GM21381 (cell line): ENCODE data around the gene ZNF227.
"Not testable (repeated sequence)": the region's sequence is repeated elsewhere in the genome, so short reads cannot be mapped to it uniquely, and the experiment has no call there.

Experiments used
- ATAC-seq: cut with Tn5 transposase; IDR thresholded peaks from one replicate; pipeline ENCODE4 v1.9.1; 2021; ENCODE audit warnings: mild to moderate bottlenecking, moderate library complexity; ENCODE audit not compliant: unreplicated experiment

ZNF227 gene

DNA sequence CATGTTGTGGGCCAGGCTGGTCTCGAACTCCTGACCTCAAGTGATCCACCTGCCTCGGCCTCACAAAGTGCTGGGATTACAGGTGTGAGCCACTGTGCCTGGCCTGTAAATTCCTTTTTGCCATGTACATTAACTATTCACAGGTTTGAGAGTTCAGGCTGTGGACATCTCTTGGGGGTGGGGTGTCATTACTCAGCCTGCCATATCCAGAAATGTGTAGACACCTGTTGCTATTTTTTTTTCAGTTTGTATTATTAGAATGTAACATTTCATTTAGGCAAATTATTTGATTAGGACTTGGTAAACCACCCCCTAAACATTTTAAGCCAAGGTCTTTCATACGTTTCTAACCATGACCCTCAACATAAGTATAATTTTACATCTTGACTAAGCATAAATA lies 20.5 kb downstream of the ZNF227 start:
- ATAC-seq, result no peak

DNA sequence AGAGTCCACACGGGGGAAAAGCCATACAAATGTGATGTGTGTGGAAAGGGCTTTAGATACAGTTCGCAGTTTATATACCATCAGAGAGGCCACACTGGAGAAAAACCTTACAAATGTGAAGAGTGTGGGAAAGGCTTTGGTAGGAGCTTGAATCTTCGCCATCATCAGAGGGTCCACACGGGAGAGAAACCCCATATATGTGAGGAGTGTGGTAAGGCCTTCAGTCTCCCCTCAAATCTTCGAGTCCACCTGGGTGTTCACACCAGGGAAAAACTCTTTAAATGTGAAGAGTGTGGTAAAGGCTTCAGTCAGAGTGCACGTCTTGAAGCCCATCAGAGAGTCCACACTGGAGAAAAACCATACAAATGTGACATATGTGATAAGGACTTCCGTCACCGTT lies 24.1 kb downstream of the ZNF227 start:
- no peak for ATAC-seq

DNA sequence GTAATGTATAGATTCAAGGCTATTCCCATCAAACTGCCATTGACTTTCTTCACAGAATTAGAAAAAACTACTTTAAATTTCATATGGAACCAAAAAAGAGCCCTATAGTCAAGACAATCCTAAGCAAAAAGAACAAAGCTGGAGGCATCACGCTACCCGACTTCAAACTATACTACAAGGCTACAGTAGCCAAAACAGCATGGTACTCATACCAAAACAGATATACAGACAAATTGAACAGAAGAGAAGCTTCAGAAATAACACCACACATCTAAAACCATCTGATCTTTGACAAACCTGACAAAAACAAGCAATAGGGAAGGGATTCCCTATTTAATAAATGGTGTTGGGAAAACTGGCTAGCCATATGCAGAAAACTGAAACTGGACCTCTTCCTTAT lies 40.0 kb downstream of the ZNF227 start:
- not testable (repeated sequence) for ATAC-seq

DNA sequence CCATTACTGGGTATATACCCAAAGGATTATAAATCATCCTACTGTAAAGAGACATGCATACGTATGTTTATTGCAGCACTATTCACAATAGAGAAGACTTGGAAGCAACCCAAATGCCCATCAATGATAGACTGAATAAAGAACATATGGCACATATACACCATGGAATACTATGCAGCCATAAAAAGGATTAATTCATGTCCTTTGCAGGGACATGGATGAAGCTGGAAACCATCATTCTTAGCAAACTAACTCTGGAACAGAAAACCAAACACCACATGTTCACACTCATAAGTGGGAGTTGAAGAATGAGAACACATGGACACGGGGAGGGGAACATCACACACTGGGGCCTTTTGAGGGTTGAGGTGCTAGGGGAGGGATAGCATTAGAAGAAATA lies 41.1 kb downstream of the ZNF227 start:
- ATAC-seq, result not testable (repeated sequence)

DNA sequence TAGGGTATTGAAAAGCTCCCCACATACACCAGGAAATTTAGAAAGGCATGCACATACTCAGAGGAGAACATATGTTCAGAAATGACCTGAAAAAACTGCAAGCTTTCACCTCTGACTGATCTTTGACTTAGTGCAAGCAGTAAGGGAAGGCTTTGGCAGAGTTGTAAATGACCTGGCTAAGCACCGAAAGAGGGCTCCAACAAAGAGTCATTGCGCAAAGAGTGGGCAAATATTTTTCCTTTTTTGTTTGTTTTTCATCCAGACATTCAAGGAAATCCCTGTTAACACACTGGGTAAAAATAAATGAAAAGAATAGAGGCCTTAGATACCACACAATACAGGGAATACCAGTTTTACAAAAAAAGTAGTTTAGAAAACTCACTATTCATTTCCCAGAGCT lies 42.2 kb downstream of the ZNF227 start:
- no peak for ATAC-seq

DNA sequence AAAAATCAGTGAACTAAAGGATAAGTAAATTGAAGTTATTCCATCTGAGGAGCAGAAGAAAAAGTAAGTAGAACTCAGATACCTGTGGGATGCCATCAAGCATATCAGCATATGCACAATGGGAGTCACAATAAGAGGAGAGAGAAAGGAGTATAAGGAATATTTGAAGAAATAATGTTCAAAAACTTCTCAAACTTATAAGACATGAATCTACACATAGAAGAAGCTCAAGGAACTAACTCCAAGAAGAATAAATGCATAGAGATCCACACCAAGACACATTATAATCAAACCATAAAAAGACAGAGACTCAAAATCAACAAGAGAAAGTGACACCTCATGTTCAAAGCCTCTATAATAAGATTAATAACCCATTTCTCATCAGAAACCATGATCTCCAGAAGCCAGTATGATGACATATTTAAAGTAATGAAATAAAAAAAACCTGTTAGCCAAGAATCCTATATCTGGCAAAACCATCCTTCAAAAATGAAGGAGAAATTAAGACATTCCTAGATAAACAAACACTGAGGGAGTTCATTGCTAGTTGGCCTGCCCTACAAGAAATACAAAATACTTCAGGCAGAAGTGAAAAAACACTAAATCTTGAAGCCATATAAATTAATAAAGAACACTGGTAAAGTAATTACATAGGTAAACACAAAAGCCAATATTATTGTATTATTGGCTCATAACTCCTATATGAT lies 43.5 kb downstream of the ZNF227 start:
- no peak for ATAC-seq

DNA sequence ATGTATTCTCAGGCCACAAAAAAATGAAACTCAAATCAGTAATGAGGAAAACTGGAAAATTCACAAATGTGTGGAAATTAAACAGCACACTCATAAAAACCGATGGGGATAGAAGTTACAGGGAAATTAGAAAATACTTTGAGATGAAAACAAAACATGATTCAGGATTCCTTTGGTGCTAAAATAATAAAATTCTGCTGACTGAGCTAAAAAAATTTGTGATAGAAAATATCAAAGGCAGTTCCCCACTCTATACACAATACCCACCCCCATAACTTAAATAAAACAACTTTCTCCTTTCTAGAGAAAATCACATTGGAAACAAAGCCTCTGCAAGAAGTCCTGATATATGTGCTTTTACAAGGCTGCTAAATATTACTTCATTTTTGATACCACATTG lies 45.8 kb downstream of the ZNF227 start:
- ATAC-seq, result no peak

DNA sequence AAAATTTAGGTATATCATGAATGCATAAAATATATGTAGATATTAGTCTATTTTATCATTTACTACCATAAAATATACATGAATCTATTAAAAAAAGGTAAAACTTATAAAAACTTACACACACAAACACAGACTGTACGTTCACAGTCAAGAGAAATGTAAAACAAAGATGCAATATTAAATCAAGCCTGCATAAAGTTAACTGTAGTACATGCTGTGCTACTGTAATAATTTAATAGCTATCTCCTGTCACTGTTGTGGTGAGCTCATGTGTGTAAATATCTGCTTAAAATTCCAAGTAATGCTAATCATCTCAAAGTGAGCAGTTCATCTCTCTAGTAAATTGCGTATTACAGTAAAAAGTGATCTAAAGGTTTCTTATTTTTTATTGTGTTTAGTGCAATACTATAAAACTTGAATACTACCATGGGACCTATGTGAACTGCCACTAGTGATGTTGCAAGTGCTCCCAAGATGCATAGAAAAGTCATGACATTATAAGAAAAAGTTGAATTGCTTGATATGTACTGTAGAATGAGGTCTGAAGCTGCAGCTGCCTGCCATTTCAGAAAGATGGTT lies 46.6 kb downstream of the ZNF227 start:
- ATAC-seq, result no peak

DNA sequence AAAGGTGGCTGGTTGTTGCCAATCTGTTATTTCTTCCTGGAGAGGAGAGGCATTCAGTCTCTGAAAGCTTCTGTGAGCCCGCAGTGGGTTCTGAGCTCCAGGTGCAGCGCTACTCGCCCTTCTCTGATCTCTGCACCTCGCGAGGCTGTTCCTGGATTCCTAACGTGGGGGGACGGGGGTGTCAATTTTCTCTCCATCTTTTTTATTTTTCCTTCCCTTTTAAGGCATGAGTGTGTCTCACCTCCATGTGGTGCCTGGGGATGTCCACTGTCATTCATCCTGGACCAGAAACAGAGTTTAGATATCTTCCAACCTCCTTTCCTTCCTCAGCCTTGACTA lies 48.0 kb downstream of the ZNF227 start:
- no peak for ATAC-seq

DNA sequence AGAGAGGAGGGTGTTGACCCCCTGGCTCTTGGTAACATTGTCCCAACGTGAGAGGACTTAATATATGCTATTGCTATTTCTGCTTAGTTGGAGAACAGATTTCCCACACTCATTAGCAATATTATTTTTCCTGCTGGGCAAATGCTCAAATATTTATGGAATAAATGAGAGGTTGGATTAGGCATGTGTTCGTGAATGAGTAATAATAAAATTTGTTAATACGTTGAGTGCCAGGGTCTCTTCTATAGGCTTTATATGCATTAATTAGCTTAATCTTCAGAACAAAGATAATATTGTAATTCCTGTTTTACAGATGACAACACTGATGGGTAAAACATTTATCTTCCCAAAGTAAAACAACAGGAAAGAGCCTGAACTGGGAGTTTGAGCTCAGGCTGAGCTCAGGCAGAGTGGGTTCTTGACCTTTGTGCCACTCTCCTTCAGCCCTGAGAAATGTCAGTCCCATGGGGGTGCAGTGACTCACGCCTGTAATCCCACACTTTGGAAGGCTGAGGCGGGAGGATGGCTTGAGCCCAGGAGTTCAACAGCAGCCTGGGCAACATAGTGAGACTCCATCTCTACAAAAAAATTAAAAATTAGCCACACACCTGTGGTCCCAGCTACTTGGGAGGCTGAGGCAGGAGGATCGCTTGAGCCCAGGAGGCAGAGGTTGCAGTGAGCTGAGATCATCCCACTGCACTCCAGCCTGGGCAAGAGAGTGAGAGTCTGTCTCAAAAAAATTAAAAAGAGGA lies 48.5 kb downstream of the ZNF227 start:
- ATAC-seq, result no peak

DNA sequence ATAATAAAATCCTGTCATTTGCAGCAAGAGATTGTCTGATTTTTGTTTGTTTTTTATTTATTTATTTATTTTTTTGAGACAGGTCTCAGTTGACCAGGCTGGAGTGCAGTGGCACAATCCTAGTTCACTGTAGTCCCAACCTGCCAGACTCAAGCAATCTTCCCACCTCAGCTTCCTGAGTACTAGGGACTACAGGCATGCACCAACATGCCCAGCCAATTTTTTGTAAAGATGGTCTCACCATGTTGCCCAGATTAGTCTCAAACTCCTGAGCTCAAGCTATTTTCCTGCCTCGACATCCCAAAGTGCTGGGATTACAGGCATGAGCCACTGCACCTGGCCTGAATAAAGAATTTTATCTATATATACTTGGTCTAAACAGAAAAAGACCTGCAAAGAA lies 65.0 kb downstream of the ZNF227 start:
- no peak for ATAC-seq

DNA sequence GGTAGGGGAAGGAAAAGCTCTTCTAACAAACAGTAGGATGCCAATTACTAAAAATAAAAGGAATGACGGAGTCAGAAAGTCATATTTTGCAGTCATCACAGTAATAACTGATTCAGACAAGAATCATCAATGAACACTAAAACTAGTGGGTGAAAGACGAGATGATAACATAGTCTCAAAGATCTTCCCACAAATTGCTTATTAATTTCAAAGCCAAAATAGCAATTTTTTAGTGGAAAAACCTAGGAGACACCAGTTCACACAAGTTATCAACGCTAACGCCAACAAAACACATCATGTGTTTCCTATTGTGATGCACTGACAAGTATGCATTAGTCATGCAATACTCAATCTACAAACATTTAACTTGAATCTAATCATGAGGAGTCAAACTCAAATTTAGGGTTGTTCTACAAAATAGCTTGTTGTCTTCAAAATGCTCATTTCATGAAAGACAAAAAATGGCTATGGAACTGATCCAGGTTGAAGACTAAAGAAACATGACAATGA lies 65.9 kb downstream of the ZNF227 start:
- no peak for ATAC-seq

DNA sequence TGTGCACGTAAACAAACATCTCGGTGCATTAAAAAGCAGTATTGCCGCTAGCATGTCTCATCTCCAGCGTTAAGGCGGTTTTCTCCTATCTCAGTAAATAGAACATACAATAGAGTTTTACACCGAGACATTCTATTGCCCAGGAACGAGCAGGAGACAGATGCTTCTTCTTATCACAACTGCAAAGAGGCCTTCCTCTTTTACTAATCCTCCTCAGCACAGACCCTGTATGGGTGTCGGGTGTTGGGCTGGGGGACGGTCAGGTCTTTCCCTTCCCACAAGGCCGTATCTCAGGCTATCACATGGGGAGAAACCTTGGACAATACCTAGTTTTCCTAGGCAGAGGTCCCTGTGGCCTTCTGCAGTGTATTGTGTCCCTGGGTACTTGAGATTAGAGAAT lies 68.6 kb downstream of the ZNF227 start:
- ATAC-seq, result no peak

DNA sequence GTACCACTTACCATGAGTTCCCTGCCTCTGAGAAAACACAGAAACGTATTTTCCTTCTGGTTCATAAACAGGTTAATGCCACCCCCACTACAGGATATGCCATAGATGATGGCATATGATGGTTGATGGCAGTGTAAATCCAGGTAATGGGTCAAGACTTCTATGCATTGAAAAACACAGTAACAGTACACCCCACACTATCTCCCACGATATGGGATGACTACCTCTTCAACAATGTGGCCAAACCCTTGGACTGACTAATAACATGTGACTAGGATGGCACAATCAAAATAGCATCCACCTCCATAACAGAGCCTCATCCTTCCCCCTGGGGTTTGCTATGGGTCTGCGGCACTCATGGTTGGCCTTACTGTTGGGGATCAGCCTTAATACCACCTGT lies 70.5 kb downstream of the ZNF227 start:
- no peak for ATAC-seq

DNA sequence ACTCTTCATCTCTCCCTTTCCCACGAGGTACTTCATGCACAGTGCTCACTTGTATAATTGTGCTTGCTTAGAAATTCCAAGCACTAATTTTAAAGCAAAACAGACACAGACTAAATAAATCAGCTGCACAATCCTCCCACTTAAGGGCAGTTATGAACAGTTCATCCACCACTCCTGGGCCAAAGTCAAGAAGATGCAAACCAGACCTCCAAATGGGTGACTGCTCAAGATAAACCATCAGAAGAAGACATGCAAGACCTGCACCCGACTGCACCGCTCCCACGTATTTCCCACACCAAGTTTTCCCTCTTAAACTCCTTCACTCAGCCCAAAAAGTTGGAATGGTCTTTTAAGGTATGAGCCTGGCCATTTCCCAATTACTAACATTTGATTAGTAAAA lies 72.6 kb downstream of the ZNF227 start:
- ATAC-seq, result no peak
